GM19240 (cell line): Measurements from ENCODE around the gene UNC119.

ENCODE experiments used
- DNase-seq: peaks from one replicate; pipeline ENCODE4 v3.0.0; 2011; ENCODE audit warnings: low spot score; ENCODE audit not compliant: insufficient read length

UNC119 gene

DNA sequence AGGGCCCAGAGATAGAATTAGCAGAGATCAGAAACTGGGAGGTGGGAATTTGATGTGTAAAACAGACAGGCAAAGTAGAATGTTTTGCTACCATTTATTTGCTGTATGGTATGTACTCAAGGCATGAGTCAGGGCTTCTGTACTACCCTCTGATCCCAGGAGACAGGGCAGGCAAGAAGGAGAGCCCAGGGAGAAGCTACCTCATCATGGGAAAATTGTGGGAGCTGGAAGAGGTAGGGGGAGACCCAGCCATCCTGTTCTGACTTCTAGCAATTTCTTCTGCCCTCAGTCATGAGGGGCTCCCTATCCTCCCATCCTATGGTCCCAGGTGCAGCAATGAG is 20.6 kb upstream of the UNC119 start:
- no peak for DNase-seq

DNA sequence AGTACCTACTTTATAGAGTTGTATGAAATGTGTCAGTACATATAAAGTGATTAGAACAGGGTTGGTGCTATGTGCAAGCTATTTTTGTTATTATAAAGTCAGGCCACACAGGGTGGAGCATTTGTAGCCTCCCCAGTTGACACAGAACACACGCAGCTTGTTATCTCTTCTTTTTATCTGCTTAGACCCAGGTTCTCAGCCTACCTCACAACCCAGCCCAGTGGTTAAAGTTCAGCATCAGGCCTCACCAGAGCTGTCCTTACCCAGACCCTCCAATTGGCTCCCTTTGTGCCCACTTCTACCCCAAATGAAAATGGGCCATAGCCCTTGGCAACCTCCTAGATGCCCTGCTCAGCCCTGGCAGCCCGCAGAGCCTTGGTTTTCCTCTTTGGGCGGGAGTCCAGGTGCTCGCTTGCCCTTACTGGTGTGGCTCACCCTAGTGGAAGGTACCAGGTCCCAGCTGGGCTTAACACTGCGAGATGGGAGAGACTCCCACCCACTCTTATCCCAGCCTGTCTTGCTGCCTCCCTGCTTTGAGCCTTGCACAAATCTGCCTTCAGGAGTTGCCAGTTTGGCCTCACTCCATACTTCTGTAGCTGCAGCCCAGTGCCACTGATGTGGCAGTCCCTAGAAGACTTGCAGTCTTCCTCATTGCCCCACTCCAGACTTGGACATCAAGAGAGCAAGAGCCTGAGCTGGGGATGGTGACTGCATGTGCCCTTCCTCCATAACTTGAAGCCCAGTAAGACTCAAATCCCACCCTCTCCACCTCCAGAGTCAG is 20.0 kb upstream of the UNC119 start:
- no peak for DNase-seq

DNA sequence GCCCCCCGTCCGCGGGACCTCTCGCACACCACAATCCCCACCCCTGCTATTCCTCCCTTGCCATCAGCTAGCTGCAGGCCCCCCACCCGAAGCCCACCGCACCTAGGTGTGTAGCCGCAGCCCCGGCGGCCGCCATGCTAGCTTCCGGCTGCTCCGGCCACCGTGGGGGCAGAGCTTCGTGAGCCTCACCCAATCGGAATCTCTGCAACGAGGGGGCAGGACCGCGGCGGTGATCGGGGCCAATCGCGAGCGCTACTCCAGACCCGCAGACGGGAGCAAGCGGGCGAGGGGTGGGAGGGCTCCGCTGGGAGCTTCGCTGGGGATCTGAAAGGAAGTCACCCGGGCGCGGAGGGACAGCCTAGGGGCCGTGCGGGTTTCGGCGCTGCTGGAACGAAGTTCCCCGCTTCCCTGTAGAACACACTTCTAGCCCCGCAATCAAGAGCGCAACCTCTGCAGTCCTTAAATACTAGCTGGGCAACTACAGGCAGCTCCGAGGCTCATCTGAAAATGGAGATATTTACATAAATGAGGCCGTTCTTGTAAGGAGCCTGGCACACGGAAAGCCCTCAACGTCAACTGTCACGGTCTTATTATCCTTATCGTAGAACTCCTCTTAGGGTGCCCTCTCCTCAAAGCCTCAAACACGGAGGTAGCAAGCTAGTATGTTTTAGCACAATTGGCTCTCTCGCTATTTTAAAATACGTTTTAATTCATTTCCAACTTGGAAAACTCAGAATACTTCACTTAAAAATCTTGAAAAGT is 19.1 kb upstream of the UNC119 start, which contains the start of gene PIGS:
Gene PIGS, minus strand, starts transcription at position 164 of the 762 bp plus-strand sequence. Its CDS starts 28 bp downstream, at position 136.
- peak; percentile 88 for DNase-seq

DNA sequence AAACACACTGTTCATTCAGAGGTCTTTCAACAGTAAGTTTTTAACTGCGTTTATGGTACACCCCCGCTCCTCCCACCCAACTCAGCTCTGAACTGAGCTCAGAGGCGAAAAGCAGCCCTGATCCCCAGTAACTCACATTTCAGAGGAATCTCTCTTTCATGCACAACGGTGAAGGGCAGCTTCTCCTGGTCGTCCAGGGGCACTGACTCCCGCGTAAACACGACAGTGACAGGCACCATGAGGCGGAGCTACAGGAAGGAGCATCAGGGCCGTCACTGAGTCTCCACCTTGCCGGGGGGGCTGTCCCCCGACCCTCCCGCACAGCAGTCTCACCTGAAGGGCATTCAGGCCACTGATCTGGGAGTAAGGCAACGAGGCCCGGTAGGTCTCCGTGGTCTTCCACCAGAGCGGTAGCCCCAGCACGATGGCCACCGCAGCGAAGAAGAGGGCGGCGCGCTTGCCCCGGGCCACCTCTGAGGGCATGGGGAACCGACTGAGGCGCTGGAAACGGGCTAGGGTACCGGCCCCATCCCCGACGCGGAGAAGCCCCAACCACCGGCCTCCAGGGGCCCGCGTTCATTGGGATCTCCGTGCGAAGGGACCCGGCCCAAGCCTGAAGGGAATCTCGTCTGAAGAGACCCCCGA is 18.4 kb upstream of the UNC119 start:
- no peak for DNase-seq

DNA sequence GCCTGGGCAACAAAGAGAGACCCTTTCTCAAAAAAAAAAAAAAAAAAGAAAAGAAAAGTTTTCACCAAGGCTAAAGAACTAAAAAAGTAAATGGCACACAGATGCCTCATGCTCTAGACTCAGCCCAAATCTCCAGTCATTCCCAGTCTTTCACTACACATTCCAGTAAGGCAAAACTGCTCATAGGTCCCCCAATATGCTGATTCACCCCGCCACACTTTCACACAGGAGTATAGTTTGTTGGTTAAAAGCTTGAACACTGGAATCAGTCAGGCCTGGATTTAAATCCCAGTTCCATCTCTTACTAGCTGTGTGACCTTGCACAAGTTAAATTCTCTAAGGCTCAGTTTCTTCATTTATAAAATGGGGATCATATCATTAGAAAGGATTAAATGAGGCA is 17.0 kb upstream of the UNC119 start:
- no peak for DNase-seq

DNA sequence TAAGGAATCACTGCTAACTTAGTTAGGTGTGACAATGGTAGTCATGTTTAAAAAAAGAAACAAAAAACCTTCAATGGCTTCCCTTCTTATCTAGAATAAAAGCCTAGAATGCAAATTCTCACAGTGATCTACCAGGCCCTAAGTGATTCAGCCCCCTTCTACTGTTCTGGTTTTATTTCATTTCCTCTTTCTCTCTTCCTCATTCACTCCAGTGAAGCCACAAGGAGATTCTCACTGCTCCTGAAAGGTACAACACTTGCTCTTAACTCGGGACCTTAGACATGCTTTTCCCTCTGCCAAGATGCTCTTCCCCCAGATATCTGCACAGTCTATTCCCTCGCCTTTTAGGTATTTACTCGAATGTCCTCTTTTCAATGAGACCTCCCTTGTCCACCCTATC is 15.2 kb upstream of the UNC119 start:
- DNase-seq: no peak

DNA sequence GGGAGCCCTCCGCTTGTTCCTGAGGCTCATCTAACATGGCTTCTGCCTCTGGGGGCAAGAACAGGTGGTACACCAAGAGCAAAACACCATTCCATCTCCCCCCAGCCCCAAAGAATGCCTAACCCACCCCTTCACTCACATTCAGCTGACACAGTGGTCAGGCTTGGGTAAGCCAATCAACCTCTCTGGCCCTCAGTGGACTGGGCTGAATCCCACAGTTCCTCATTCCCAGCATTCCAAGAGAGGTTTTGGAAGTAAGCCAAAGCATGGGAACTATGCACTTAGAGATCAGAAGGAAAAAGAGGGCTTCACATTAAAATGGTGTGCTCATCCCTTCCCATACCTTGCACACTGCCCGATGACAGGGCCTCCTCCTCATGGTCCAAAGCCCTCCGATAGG is 11.1 kb upstream of the UNC119 start:
- no peak for DNase-seq

DNA sequence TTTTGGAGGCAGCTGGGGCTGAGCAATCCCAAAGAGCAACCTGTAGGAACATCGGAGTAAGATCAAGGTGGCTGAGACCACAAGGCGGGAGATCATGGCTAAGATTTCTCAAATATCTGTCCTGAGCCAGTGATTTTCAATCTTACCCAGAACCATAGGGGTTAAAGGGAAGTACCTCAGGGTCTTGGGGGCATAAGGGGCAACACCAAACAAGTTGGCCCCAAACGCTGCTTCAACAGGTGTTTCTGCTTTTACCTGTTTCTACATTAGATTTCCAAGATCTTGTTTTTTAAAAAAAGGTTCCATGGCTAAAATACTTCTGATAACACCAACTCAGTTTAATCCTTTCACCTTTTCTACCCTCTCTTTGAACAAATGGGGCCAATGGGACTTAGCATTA is 2.6 kb upstream of the UNC119 start:
- no peak for DNase-seq

DNA sequence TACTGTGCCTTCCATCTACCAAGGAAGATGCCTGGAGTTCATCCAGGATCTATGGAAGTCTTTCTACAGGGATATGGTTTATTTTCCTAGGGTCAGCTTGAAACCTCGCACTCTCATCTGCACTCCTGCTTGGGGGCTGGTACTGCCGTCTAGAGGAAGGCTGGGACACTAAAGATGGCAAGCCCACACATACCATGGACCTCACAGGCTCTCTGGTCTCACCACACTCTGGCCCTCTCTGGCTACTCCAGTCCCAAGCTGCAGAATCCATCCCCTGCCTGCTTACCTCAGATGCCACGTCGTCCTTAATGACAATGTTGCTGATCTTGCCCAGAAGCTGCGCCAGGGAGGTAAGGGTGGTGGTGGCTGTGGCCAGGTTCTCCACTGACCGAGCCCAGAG is 2.1 kb upstream of the UNC119 start:
- DNase-seq: no peak

DNA sequence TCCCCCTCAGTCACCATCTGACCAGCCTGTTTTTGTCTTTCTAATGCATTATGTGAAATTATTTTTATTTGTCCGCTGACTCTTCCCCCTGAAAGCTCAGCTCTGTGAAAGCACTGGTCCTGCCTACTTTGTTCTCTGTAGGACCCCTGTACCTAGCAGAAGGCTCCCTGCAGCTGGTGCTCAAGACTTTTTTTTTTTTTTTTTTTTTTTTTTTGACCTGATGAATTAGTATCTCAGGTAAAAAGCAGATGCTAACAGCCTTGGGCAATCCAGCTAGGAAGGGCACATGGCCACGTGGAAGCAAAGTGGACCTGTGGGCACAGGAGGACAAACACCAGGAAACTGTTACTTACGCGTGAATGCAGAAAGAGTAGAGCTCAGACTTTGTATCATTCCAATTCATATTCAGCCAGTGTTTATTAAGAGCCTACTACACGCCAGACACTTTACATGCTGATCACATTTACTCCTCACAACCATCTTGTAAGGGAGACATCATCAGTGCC is 629 bp upstream of the UNC119 start:
- DNase-seq: no peak

DNA sequence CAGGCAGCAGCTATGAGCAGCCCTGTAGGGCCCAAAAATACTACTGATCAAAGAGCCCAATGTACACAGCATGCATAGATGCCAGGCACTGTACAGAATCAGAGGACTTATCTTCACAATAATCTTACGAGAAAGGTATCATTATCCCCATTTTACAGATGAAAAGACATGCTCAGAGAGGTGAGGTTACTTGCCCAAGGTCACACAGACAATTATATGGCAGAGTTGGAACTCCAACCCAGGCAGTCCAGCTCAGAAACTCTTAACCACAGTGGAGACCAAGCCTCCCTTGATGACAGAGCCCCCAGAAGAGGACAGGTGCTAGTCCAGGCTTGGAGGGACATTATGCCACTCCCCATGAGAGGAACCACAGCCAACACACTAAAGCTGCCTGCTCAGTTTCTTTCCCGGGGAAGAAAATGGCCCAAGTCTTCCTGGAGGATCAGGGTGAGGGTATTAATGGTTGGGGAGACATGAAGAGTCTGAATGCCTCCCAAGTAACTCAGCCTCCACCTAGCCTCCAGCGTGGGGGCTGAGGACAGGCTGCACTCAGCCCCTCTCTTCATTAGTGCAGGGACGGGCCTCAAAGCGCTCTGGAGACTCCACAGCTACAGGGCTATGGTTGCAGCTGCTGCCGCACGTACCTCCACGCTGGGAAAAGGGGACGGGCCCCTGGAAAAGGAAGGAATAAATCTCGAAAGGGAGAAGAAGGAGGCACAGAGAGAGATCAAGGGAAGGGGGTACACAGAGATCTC is 826 bp downstream of the UNC119 start:
- no peak for DNase-seq

DNA sequence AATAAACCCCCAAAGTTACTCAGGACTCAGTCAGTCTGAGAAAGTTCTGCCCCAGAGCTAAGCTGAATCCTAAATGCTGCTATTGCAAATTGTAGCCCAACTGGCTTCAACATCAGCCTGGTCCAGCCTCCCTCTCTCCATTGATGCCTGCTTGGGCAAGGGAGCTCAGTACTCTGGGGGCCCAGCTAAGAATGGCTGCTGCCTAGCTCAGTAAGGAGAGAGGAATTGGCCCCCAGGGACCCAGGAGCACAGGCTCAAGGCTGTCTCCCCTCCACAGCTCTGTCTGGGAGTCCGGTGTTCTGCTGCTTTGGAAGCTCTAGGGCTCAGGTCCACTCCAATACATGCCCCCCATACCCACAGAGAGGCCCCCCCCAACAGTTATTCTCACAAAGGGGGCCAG is 1.6 kb downstream of the UNC119 start:
- no peak for DNase-seq

DNA sequence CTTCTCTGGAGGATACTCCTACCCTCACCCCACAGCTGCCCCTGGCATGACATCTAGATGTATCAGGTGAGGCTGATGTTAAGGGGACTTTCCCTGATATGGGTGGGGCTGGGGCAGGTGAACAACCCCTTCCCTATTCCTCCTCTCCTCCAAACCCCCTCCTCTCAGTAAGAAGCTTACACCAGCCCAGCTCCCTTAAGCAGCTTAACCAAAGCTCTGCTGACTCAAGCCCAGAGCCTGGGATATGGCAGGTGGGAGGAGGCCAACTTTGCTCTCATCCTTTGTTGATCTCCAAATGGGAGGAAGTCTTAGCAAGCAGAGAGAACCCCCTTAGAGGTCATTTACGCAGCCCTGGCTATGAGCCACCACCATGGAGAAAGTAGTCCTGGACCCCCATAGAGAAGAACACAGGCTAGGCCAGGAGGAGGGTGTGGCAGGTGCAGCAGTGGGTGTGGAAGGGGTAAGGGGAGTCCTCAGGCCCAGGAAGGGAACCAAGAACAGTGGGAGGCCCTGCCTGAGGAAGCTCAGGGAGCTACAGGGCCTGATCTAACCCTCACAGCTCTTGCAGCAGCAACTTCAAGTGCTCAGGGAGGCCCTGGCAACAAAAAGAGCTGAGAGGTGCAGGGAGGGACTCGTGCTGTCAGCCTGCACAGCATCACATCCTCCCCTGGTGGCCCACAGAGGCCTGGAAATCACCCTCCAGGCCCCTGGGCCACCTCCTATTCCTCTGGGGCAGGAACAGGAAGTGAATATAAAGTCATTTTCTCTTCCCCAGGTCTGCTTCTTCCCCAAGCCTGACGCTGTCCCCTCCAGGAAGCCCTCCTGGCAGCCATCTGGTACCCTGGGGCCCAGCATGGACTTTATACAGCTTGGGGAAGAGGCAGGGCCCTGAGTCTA is 2.9 kb downstream of the UNC119 start:
- peak; percentile 59 for DNase-seq

DNA sequence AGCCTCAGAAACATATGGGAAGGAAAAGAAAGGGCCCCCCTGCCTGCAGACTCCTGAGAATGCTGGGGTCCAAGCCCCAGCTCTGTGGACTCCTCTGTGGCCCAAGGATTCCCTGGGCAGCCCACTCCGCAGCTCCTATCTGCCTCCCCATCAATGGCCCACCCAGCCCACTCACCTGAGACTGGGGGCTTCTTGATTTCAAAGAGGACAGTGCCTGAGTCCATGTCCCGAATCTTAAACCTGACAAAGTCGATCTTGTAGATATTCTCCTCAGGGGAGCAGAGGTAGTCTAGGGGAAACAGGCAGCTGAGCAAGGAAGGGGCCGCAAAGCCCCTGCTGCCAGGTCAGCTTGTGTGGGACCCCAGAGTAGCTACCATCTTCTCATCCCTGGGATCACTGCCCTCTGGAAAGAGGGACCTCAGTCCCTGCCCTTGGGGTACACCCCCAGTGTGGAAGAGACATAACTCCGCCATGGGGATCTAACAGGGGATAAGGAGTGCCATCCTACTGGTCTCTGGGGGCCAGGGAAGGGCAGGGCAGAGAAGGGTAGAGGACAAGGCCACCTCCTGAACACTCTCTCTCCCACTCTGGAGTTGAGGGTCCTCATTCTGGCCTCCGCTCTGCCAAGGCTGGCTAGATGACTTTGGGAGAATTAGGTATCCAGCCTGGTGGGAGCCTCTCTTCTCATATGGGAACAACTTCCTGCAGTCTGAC is 3.9 kb downstream of the UNC119 start:
- DNase-seq: no peak

DNA sequence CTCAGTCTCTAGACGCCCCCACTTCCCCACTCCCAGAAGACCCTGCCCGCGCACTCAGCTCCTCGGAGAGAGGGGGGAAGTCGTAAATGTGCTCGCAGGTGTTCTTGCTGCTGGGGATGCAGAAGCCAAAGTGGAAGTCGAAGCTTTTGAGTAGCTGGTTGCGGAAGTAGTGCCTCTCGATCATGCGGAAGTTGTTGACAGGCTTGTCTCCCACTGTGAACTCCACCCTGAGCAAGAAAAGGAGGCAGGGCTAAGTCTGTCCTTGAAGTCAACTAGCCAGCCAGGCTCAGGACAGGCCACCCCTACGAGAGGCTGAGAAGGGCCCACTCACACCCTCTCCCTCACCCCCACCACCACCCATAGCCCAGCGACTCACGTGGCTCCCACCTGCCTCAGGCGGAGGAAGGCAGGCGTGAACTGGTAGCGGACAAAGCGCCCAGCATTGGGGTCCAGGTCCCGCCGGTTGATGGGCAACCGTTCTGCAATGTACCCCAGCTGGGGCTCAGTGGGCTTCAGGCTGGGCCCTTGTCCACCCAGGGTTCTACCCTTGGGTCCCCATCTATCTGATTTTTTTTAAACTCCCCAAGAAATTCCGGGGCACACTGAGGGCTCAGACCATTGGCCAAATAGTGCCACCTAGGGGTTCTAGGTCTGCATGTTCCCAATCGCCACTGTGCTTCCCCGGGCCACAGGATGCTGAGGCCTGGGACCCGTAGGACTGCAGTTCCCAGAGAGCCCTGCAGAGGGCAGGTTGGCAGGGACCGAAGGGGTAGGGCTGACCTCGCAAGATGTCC is 4.6 kb downstream of the UNC119 start:
- peak; percentile 71 for DNase-seq

DNA sequence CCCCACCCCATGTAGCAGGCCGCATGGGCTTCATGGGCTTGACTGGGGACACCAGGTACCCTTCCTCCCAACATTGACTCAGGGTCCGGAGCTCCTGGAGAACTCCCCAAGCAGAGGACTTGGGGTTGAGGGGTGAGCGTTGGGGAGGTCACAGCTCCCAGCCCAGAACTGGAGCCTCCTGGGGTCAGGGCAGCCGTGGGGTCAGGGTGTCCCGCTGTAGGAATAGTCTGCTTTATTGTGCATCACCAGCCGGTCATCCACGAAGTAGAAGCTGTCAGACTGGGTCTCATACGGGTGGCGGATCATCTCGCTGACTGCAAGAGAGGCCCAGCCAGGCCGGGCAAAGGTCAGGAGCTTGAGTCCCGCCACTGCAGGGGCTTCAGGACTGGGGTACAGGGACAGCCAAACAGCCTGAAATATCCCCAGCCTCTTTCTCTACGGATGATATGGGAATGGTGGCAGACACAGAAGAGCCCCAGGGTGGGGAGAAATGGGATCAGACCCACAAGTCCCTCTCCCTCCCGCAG is 5.3 kb downstream of the UNC119 start:
- DNase-seq: no peak

DNA sequence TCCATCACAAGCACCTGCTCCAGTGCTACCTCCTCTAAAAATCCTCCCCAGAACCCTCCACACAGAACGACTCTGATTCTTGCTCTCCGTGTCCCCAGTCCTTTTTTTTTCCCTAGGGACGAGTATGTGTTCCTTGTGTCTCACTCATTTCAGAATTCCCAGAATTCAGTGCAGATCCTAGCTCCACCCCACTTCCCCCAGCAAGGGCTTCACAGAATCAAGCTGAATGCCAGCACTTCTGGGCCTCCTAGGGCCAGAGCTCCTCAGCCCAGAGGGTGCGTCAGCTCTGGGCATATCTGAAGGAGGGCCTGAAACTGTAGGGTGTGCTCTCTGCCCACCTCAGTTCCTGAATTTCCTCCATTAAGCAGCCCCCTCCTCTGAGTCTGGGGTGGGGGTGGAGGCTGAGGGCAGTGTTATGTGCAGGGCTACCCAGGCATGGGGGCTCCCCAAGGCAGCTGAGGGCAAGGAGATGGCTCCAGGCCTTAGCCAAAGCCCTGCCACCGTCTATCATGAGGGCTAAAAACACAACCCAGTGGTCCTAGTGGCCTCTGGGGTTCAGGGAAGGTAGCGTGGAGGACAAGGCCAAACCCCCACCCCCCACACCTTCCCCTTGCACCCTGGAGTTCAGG is 6.5 kb downstream of the UNC119 start:
- DNase-seq: no peak

DNA sequence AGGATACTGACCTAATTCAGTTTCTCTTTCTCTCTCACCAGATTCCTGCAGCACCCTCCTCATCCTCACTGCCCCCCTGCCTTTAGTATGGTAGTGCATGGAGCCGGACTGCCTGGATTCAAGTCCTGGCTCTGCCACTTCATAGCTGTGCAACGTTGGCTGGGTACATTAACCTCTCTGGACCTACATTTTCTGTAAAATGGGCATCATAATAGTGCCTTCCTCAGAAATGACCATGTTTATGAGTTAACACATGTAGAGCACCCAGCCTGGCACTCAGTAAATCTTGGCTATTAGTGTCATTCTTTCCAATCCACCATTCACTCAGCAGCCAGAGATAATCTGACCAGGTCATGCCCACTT is 7.3 kb downstream of the UNC119 start:
- no peak for DNase-seq
